Fibroblast of lung (primary cell): ENCODE measurements around the gene TOMM6. TPM values are rescaled to one million over a fixed set of nuclear protein-coding genes. Genes with fewer than 3 reads are reported as not detected.

Experiments used
- DNase-seq, 2 donors: peaks; one replicate each; pipeline versions ENCODE4 v3.0.0 to v3.0.0-alpha.2; 2010; ENCODE audit warnings: low read depth in 2 of 2
- H2AFZ ChIP-seq: 2 replicates; pipeline ENCODE4 v1.5.1; 2012; ENCODE audit warnings: low read length, control low read depth, inconsistent platforms
- H3K27ac ChIP-seq: 2 replicates; pipeline ENCODE4 v1.5.1; 2011; ENCODE audit warnings: low read length, control low read depth; ENCODE audit not compliant: insufficient read depth
- H3K27me3 ChIP-seq: 2 replicates; pipeline ENCODE4 v1.5.1; 2011; ENCODE audit warnings: mild to moderate bottlenecking, low read length; ENCODE audit not compliant: control insufficient read depth, insufficient read depth
- H3K36me3 ChIP-seq: 2 replicates; pipeline ENCODE4 v1.5.1; 2011; ENCODE audit warnings: low read length; ENCODE audit not compliant: control insufficient read depth, insufficient read depth
- H3K4me1 ChIP-seq: 2 replicates; pipeline ENCODE4 v1.5.1; 2011; ENCODE audit warnings: low read length; ENCODE audit not compliant: control insufficient read depth, insufficient read depth; ENCODE audit errors: extremely low read depth
- H3K4me2 ChIP-seq: 2 replicates; pipeline ENCODE4 v1.5.1; 2011; ENCODE audit warnings: low read length, control low read depth; ENCODE audit not compliant: insufficient read depth; ENCODE audit errors: extremely low read depth
- H3K4me3 ChIP-seq, 4 experiments: fragments of 200-600 bp in 1 of 4; sonication (generic) in 1 of 4; replicated peaks in 1 of 4; 2 replicates each; pipeline ENCODE4 v1.5.1; 2011 to 2016; ENCODE audit warnings: low read length in 4 of 4, low read depth in 3 of 4, mild to moderate bottlenecking in 3 of 4, control low read depth in 2 of 4, inconsistent platforms in 1 of 4, mixed read lengths in 1 of 4; ENCODE audit not compliant: insufficient read depth in 1 of 4; ENCODE audit errors: control extremely low read depth in 1 of 4
- H3K79me2 ChIP-seq: 2 replicates; pipeline ENCODE4 v1.5.1; 2012; ENCODE audit warnings: mild to moderate bottlenecking, low read length, inconsistent platforms; ENCODE audit not compliant: control insufficient read depth, insufficient read depth
- H3K9ac ChIP-seq: 2 replicates; pipeline ENCODE4 v1.5.1; 2011; ENCODE audit warnings: mild to moderate bottlenecking, low read length, control low read depth; ENCODE audit not compliant: insufficient read depth
- H3K9me3 ChIP-seq: 2 replicates; pipeline ENCODE4 v1.5.1; 2012; ENCODE audit warnings: low read depth, low read length; ENCODE audit not compliant: control insufficient read depth, insufficient read depth
- H4K20me1 ChIP-seq: 2 replicates; pipeline ENCODE4 v1.5.1; 2011; ENCODE audit warnings: low read length; ENCODE audit not compliant: control insufficient read depth, insufficient read depth; ENCODE audit errors: extremely low read depth
- CTCF ChIP-seq, 2 donors: IDR thresholded peaks in 1 of 2; conservative IDR thresholded peaks in 1 of 2; 1 replicate in 1 of 2; 2 replicates in 1 of 2; pipeline ENCODE4 v1.5.1; 2011 to 2012; ENCODE audit warnings: low read length in 2 of 2, control low read depth in 1 of 2, inconsistent platforms in 1 of 2, low read depth in 1 of 2, mild to moderate bottlenecking in 1 of 2
- EZH2 ChIP-seq: IDR thresholded peaks from 2 replicates; pipeline ENCODE4 v1.5.1; 2012; ENCODE audit warnings: low read length, control low read depth, mild to moderate bottlenecking; ENCODE audit errors: missing control alignments
- polyA plus RNA-seq, 2 donors: library from polyadenylated mRNA; depleted of rRNA in 1 of 2; stranded (reverse) in 1 of 2; unstranded in 1 of 2; fragments of >200 nt; gene quantifications; 2 replicates each; pipeline ENCODE4 v1.2.1, GENCODE V29; 2011 to 2012; ENCODE audit warnings: missing spikeins in 1 of 2
- total RNA-seq: library from RNA; depleted of rRNA; stranded (reverse); fragments of >200 nt; gene quantifications from 2 replicates; pipeline ENCODE4 v1.2.1, GENCODE V29; 2014

The TOMM6 gene
- total and polyA plus RNA-seq, 2 donors (not counting 1 experiment from before 2014, with no cell fraction given), result 54.7 to 324 TPM

- no peak overlapping the region for H3K4me3 ChIP-seq
- H4K20me1 ChIP-seq, result no peaks in the 10 kb centered on the region
- H3K4me2 ChIP-seq, result no peak overlapping the region
- TF ChIP-seq EZH2 (no peak), CTCF (conservative IDR thresholded peaks at IDR 0.05 in 1 of 2, IDR thresholded peaks at IDR 0.05 in 1 of 2; ENCODE audit: low read depth in 1 of 2, low read length in 2 of 2) (no peak)
- H3K9me3 ChIP-seq, result no peaks in the 10 kb centered on the region
- no peaks in the 10 kb centered on the region for H3K4me1 ChIP-seq
- no peak overlapping the region for H3K27ac ChIP-seq
- H3K79me2 ChIP-seq, result no peaks in the 10 kb centered on the region
- H3K27me3 ChIP-seq, result no peaks in the 10 kb centered on the region
- H2AFZ ChIP-seq, result no peak overlapping the region
- no peak overlapping the region for H3K9ac ChIP-seq
- no peaks in the 10 kb centered on the region for H3K36me3 ChIP-seq
- DNase-seq, result no peak
Measured at GRCh38 chr6:41741625-41742490, 45.6 kb upstream of the TOMM6 start.

- no peak overlapping the region for H2AFZ ChIP-seq
- no peaks in the 10 kb centered on the region for H3K4me1 ChIP-seq
- no peaks in the 10 kb centered on the region for H3K36me3 ChIP-seq
- no peaks in the 10 kb centered on the region for H3K9me3 ChIP-seq
- H3K27me3 ChIP-seq, result no peaks in the 10 kb centered on the region
- no peak overlapping the region for H3K9ac ChIP-seq
- H3K27ac ChIP-seq, result no peak overlapping the region
- TF ChIP-seq EZH2 (no peak), CTCF (conservative IDR thresholded peaks at IDR 0.05 in 1 of 2, IDR thresholded peaks at IDR 0.05 in 1 of 2; ENCODE audit: low read depth in 1 of 2, low read length in 2 of 2) (no peak)
- H3K79me2 ChIP-seq, result no peaks in the 10 kb centered on the region
- H3K4me2 ChIP-seq, result no peak overlapping the region
- H3K4me3 ChIP-seq, result no peak overlapping the region
- no peak for DNase-seq
- no peaks in the 10 kb centered on the region for H4K20me1 ChIP-seq
Measured at GRCh38 chr6:41743406-41744235, 43.9 kb upstream of the TOMM6 start.

DNA sequence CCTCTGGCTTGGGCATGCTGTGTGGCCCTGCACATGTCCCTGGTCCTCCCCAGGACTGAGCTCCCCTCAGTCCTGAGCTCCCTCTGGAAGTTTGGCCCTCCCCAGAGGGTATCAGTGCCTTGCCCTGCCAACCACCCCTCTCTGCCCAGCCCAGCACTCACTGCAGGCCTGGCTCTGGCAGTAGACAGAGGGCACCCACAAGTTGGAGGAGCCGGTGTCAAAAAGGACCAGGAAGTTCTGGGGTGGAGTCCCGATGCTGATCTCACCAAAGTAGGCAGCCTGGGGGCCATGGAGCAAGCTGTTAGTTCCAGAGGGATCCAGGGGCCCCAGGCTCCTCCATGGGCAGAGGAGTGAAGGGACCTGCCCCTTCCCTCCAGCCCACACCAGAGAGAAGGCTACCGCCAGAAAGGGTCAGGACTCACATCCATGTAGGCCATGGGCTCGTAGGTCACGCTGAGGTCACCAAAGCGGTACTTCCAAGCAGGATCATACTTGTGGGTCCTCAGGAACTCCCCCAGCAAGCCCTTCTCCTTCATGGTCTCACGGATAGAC is 43.2 kb upstream of the TOMM6 start:
- no peaks in the 10 kb centered on the region for H3K36me3 ChIP-seq
- DNase-seq, result no peak
- H3K4me3 ChIP-seq, result no peak overlapping the region
- no peak overlapping the region for H3K9ac ChIP-seq
- H3K27me3 ChIP-seq, result no peaks in the 10 kb centered on the region
- no peak overlapping the region for H3K4me2 ChIP-seq
- no peak overlapping the region for H2AFZ ChIP-seq
- no peaks in the 10 kb centered on the region for H3K9me3 ChIP-seq
- H3K79me2 ChIP-seq, result no peaks in the 10 kb centered on the region
- H3K4me1 ChIP-seq, result no peaks in the 10 kb centered on the region
- H3K27ac ChIP-seq, result no peak overlapping the region
- no peaks in the 10 kb centered on the region for H4K20me1 ChIP-seq
- no peak for TF ChIP-seq CTCF (conservative IDR thresholded peaks at IDR 0.05 in 1 of 2, IDR thresholded peaks at IDR 0.05 in 1 of 2; ENCODE audit: low read depth in 1 of 2, low read length in 2 of 2)
- no peak for TF ChIP-seq EZH2
